ENCODE data around the gene IL10RB. TPM values are rescaled to one million over a fixed set of nuclear protein-coding genes. Genes with fewer than 3 reads are reported as not detected.

Gene IL10RB
- total RNA-seq, 1 experiment from 2014 or later: 32.5 TPM

- no peak for DNase-seq (ENCODE audit: low read depth, low spot score)
- in situ Hi-C loops (cut with HindIII; ENCODE audit: low pct_unique_long_range_greater_than_20kb, low sequenced_read_pairs): no loop called here
Measured at GRCh38 chr21:33286600-33287456, 20.7 kb downstream of the IL10RB start.

- in situ Hi-C loops (cut with HindIII; ENCODE audit: low pct_unique_long_range_greater_than_20kb, low sequenced_read_pairs): no loop called here
Measured at GRCh38 chr21:33289199-33289819, 23.1 kb downstream of the IL10RB start.

GRCh38 chr21:33290441-33290840 is 24.3 kb downstream of the IL10RB start:
- in situ Hi-C loops (cut with HindIII; ENCODE audit: low pct_unique_long_range_greater_than_20kb, low sequenced_read_pairs): no loop called here
- DNase-seq (ENCODE audit: low read depth, low spot score): no peak

More at GRCh38 chr21:33289199-33289819, 23.1 kb downstream of the IL10RB start:
- no peak for DNase-seq (ENCODE audit: low read depth, low spot score)

GRCh38 chr21:33291686-33292085 is 25.5 kb downstream of the IL10RB start:
- in situ Hi-C loops (cut with HindIII; ENCODE audit: low pct_unique_long_range_greater_than_20kb, low sequenced_read_pairs): no loop called here
- DNase-seq (ENCODE audit: low read depth, low spot score): no peak

GRCh38 chr21:33292724-33293123 is 26.6 kb downstream of the IL10RB start:
- no peak for DNase-seq (ENCODE audit: low read depth, low spot score)
- in situ Hi-C loops (cut with HindIII; ENCODE audit: low pct_unique_long_range_greater_than_20kb, low sequenced_read_pairs): no loop called here

GRCh38 chr21:33293136-33293535 is 27.0 kb downstream of the IL10RB start:
- DNase-seq (ENCODE audit: low read depth, low spot score): no peak
- in situ Hi-C loops (cut with HindIII; ENCODE audit: low pct_unique_long_range_greater_than_20kb, low sequenced_read_pairs): no loop called here

GRCh38 chr21:33293811-33294216 is 27.6 kb downstream of the IL10RB start:
- DNase-seq (ENCODE audit: low read depth, low spot score): no peak
- in situ Hi-C loops (cut with HindIII; ENCODE audit: low pct_unique_long_range_greater_than_20kb, low sequenced_read_pairs): no loop called here

- in situ Hi-C loops (cut with HindIII; ENCODE audit: low pct_unique_long_range_greater_than_20kb, low sequenced_read_pairs): no loop called here
- no peak for DNase-seq (ENCODE audit: low read depth, low spot score)
Measured at GRCh38 chr21:33296156-33296555, 30.0 kb downstream of the IL10RB start.

- DNase-seq (ENCODE audit: low read depth, low spot score): no peak
- in situ Hi-C loops (cut with HindIII; ENCODE audit: low pct_unique_long_range_greater_than_20kb, low sequenced_read_pairs): no loop called here
Measured at GRCh38 chr21:33299181-33299752, 33.1 kb downstream of the IL10RB start.

- DNase-seq (ENCODE audit: low read depth, low spot score): no peak
- in situ Hi-C loops (cut with HindIII; ENCODE audit: low pct_unique_long_range_greater_than_20kb, low sequenced_read_pairs): no loop called here
Measured at GRCh38 chr21:33300701-33301631, 34.8 kb downstream of the IL10RB start.

- in situ Hi-C loops (cut with HindIII; ENCODE audit: low pct_unique_long_range_greater_than_20kb, low sequenced_read_pairs): no loop called here
- no peak for DNase-seq (ENCODE audit: low read depth, low spot score)
Measured at GRCh38 chr21:33301632-33302002, 35.5 kb downstream of the IL10RB start.

GRCh38 chr21:33302055-33302454 is 35.9 kb downstream of the IL10RB start:
- DNase-seq (ENCODE audit: low read depth, low spot score): no peak
- in situ Hi-C loops (cut with HindIII; ENCODE audit: low pct_unique_long_range_greater_than_20kb, low sequenced_read_pairs): no loop called here

GRCh38 chr21:33302796-33303195 is 36.6 kb downstream of the IL10RB start:
- no peak for DNase-seq (ENCODE audit: low read depth, low spot score)
- in situ Hi-C loops (cut with HindIII; ENCODE audit: low pct_unique_long_range_greater_than_20kb, low sequenced_read_pairs): no loop called here

GRCh38 chr21:33305344-33305671 is 39.1 kb downstream of the IL10RB start:
- DNase-seq (ENCODE audit: low read depth, low spot score): no peak
- in situ Hi-C loops (cut with HindIII; ENCODE audit: low pct_unique_long_range_greater_than_20kb, low sequenced_read_pairs): no loop called here

GRCh38 chr21:33305938-33306337 is 39.8 kb downstream of the IL10RB start:
- no peak for DNase-seq (ENCODE audit: low read depth, low spot score)
- in situ Hi-C loops (cut with HindIII; ENCODE audit: low pct_unique_long_range_greater_than_20kb, low sequenced_read_pairs): no loop called here

- no peak for DNase-seq (ENCODE audit: low read depth, low spot score)
- in situ Hi-C loops (cut with HindIII; ENCODE audit: low pct_unique_long_range_greater_than_20kb, low sequenced_read_pairs): no loop called here
Measured at GRCh38 chr21:33308586-33309490, 42.7 kb downstream of the IL10RB start.

GRCh38 chr21:33309778-33310177 is 43.6 kb downstream of the IL10RB start:
- in situ Hi-C loops (cut with HindIII; ENCODE audit: low pct_unique_long_range_greater_than_20kb, low sequenced_read_pairs): no loop called here
- DNase-seq (ENCODE audit: low read depth, low spot score): no peak
